NCI-H345 treated with DMSO at 0.1 percent for 48 hours (cell line): ENCODE results near the gene CXCL17.
"Not testable (repeated sequence)": the region's sequence is repeated elsewhere in the genome, so short reads cannot be mapped to it uniquely, and the experiment has no call there.

ENCODE experiments used
- DNase-seq: peaks from one replicate; lab custom pipeline; 2025; ENCODE audit not compliant: unreplicated experiment; lab: John Stamatoyannopoulos, UW

The CXCL17 gene

DNA sequence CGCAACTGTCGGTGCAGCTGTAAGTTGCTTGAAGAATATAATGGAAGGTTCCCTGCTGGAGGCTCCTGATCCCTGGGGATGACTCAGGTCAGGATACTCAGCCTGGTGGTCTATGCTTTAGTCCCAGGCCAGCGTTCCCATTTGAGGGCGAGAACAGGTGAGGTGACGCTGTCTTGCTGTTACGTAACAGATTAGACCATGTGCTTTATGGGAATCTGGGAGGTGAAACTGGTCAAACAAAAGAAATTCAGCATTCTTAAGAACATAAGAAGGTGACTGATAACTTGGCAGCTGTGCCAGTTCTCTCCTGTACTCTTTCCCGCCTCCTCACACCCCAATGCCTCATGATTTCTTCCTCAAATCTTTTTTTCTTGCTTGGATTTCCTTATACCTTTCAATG, at the start of gene CXCL17:
Gene CXCL17, minus strand, starts transcription at position 114 of the 400 bp plus-strand sequence. CDS start 114 bp downstream, outside the sequence.
- no peak for DNase-seq

DNA sequence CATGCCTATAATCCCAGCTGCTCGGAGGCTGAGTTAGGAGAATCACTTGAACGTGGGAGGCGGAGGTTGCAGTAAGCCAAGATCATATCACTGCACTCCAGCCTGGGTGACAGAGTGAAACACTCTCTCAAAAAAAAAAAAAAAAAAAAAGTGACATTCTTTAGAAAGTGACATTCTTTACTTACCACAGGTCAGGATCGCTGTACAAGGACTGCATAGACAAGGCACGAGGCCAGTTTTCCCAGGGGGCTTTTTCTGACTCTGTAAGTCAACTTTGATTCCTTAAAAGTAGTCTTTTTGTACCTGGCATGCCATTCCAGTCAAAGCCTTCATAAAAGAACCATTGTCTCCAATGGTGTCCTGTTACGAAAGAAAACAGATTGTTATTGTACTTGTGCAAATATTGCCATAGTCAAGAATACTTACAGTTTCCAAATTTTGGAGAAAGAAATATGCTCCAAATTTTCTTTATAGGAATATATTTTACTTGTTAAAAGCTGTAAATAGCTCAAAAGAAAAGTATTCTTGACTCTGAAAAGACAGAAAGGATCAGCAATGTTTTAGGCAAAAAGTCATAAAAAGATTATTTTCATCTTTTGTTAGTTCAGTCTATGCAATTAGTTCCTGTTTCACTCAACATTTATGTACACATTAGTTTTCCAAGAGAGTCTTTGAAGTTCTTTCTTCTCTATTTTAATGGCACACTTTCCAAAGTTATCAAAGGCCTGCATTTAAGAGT, 46.2 kb upstream of the CXCL17 start:
- no peak for DNase-seq

DNA sequence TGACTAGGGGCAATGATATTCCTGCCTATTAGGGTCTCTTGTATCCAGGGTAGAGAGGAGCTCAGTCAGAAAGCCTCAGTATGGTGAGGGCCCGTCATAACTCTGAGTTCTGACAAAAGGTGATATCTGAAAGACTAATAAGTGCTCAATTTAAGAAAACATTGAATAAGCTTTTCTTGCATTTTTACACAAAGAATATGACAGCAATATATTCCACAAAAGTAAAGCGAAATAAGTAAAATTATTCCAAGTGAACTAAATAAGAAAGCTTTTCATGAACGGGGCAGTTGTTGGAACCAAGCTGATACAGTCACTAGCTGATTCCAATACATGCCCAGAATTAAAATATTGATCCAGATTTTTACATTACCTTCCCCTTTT, 45.0 kb upstream of the CXCL17 start:
- no peak for DNase-seq

DNA sequence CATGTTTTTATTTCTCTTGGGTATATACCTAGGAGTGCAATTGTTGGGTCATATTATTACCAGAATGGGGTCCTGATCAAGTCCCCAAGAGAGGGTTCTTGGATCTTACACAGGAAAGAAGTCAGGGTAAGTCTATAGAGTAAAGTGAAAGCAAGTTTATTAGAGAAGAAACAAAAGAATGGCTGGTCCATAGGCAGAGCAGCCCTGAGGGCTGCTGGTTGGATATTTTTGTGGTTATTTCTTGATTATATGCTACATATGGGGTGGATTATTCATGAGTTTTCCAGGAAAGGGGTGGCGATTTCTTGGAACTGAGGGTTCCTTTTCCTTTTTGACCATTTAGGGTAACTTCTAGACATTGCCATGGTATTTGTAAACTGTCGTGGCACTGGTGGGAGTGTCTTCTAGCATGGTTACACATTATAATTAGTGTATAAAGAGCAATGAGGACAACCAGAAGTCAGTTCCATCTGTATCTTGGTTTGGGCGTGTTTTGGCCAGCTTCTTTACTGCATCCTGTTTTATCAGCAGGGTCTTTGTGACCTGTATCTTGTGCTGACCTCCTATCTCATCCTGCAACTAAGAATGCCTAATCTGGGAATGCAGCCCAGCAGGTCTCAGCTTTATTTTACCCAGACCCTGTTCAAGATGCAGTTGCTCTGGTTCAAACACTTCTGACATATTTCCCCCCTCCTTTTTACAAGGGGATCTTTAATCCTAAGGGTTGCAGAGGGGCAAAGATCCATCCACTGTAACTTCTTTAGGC, 44.5 kb upstream of the CXCL17 start:
- DNase-seq = no peak

- not testable (repeated sequence) for DNase-seq
Measured at GRCh38 chr19:42485036-42485435, 42.3 kb upstream of the CXCL17 start.

DNA sequence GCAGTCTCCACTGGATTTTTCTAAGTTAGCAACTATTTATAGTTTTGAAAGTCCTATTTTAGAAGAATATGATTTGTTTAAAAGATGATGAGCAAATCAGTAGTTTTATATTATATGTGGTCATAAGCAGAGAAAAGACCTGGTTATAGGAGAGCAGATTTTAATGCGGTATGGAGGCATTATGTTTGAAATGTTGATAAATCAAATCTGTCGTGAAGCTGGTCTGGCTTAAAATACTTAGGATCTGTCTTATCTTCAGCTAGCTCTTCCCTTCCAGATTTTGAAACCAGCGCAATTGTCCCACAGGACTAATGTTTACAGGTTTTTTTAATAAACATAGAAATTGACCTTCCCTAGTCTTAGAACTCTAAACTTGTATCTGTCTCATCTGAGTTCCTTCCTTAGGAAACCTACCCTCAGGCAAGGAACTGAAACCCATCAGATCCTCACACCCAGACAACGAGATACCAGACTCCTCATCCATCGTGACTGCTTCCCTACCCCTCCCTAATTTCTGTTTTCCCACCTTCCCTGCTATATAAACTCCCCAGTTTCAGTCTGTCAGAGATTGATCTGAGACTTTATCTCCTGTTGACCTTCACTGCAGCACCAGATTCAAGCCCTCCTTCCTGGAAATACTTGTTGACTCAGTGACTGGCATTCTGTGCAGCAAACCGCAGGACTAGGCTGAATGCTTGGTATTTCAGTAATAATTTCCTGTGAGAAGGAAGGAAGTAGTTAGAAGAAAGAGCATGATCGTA, 37.8 kb upstream of the CXCL17 start:
- no peak for DNase-seq

DNA sequence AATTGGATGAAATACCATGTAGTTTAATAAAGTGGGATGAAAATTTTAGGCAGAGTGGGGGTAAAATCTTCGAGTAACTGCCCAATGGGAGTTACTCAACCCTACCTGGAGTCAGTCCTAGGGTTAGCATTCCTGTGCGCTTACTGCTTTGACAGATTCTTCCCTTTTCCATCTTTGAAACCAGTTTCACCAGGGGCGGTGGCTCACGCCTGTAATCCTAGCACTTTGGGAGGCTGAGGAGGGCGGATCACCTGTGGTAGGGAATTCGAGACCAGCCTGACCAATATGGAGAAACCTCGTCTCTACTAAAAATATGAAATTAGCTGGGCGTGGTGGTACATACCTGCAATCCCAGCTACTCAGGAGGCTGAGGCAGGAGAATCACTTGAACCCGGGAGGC, 37.0 kb upstream of the CXCL17 start:
- no peak for DNase-seq

DNA sequence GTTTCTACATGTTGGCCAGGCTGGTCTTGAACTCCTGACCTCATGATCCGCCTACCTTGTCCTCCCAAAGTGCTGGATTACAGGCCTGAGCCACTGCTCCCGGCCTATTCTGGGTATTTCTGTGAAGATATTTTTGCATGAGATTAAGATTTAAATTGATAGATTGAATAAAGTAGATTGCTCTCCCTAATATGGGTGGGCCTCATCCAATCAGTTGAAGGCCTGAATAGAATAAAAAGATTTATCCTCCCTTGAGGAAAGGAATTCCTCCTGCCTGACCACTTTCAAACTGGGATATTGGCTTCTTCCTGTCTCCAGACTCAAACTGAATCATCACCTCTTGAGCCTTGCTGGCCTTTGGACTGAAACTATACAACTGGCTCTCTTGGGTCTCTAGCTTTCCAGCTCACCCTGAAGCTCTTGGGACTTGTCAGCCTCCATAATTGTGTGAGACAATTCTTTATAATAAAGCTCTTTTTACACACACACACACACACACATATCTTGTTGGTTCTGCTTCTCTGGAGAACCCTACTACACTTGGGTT, 36.1 kb upstream of the CXCL17 start:
- DNase-seq = no peak

GRCh38 chr19:42477933-42478332, 35.2 kb upstream of the CXCL17 start:
- no peak for DNase-seq

DNA sequence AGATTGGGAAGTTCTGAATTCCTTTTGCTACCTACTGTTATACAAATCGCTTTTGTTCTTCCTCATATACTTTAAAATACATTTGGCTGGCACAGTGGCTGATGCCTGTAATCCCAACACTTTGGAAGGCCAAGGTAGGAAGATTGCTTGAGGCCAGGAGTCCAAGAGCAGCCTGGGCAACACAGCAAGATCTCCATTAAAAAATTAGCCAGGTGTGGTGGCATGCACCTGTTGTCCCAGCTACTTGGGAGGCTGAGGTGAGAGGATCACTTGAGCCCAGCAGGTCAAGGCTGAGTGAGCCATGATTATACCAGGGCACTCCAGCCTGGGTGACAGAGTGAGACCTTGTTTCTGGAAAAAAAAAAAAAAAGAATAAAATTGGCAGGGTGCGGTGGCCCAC, 34.4 kb upstream of the CXCL17 start:
- DNase-seq = no peak

DNA sequence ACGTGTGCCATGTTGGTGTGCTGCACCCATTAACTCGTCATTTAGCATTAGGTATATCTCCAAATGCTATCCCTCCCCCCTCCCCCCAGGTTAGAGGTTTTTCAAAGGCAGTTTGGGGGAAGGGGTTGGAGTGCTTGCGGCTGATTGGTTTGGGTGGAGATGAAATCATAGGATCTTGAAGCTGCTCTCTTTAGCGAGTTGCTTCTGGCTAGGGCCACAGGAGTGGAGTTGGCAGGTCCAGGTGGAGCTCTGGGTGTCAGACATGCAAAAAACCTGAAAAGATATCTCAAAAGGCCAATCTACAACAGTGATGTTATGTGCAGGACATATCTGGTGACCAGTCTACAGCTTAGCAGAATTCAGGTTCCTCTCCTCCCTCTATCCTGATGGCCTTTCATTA, 32.6 kb upstream of the CXCL17 start:
- DNase-seq = no peak

GRCh38 chr19:42474743-42475142, 32.0 kb upstream of the CXCL17 start:
- no peak for DNase-seq

- no peak for DNase-seq
Measured at GRCh38 chr19:42473686-42474085, 30.9 kb upstream of the CXCL17 start.

GRCh38 chr19:42472402-42473147, 29.8 kb upstream of the CXCL17 start:
- no peak for DNase-seq

GRCh38 chr19:42471554-42472249, 29.0 kb upstream of the CXCL17 start:
- DNase-seq = no peak

GRCh38 chr19:42469311-42470235, 26.8 kb upstream of the CXCL17 start:
- DNase-seq = no peak

GRCh38 chr19:42468273-42468796, 25.6 kb upstream of the CXCL17 start:
- DNase-seq = no peak

DNA sequence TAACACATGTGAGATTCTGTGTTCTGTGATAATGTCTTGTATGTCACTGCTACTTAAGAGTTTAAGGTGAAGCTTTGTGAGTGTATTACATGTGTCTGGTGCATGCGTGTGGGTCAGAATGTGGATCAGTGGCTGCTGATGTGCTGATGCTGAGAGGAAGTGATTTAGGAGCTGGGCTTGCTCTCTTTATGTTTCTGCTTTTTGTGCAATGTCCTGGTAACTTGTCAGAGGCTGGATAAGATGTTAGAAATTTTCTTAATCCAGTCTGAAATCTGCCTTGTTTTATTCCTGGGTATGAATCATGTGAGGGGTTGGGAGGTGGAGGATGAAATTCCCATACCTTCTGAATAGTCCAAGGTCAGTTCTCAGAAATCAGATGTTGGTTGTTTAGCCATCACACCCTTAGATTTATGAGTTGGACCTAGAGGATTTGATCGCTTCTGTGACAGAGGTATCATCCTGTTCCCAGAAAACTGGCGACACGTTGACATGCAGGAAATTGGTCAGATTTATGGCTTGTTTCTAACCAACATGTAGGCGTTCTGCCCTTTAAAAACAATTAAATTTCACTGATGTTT, 24.5 kb upstream of the CXCL17 start:
- DNase-seq = no peak
